Raji (cell line): Measurements from ENCODE around the gene LINC01488.

Experiments
- POLR2A ChIP-seq: IDR thresholded peaks from 2 replicates; pipeline ENCODE4 v1.6.1; 2011; ENCODE audit warnings: low read depth, low read length, control low read depth; ENCODE audit not compliant: insufficient read depth

Gene LINC01488

DNA sequence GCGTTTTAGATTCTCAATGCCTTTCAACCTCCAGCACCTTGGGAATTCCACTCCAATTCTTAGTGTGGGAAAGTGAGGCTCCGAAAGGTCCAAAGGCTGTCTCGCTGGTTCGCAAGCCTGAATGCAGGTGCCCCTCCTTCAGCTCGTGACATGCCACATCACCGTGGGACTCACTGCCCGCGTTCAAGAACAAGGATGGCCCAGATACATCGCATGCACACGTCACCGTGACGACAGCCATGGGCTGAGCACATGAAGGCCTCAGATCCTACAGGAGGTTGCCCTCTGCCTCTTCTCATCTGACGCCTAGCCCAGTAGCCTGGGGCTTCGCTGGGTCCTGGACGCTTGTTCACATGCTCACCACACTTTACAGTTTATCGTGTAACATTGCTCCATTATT lies 4.4 kb upstream of the LINC01488 start:
- no peak for TF ChIP-seq POLR2A

DNA sequence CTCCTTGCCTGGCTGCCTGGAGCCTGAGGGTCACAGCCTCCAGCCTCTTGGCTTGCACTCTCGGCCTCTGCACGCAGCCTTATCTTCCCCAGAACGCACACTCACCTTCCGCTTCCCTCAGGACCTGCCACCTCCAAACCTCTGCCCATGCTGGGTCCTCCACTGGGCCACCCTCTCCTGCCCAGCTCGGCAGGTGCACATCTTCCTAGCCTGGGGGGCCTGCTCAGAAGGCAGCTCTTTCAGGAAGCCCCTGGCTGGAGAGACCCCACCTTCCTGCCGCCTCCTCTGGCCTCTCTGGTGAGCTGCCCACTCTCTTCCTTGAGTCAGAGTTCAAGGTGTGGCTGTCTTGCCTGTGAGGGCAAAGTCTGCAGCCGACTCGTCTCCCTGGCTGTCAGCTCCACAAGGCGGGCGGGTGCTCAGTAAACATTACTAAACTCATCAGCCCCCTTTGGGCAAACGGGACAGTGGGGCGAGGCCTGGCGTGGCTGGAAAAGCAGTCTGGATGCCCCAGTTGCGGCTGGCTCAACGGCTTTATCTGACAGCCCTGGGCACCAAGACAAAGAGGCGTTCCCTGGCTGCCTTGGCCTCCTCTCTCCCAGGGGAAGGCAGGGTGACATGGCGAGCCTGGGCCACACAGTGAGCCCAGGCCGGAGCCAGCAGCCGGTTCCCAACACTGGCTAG lies 1.7 kb upstream of the LINC01488 start:
- no peak for TF ChIP-seq POLR2A

DNA sequence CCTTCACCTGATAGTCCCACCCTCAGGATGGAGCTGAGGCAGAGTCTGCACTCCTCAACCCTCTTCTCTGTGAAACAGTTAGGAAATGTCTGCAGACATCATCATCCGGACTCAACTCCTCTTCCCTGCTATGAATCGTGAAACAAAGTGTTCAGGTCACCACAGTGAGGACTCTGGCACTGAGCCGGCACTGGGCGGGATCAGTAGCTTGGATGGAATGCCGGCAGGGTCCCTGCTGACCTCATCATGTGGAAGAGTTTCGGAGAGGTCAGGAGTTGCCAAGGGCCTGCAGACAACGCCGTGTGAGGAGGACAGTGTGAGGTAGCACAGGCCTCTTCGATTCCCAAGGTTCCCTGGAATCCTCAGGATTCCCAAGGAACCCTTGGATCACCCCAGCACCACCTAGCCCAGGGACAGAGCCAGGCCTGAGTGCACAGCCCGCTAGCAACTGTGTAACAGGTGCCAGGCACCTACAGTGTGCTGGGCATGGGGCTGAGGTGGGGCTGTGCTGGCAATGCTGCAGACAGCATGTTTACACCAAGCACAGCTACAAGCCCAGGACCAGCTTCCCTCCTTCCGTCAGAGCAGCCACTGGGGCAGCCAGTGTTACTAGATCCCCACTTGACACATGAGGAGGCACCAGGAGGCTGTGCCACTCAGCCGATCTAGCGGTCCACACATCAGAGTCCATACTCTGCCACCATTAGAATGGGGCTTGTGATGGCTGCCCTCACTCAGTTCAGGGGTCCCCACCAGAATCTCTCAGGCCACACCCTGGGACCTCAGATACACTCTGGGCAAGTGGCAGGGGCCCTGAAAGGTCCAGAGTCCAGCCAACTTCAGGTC lies 693 bp upstream of the LINC01488 start:
- no peak for TF ChIP-seq POLR2A

DNA sequence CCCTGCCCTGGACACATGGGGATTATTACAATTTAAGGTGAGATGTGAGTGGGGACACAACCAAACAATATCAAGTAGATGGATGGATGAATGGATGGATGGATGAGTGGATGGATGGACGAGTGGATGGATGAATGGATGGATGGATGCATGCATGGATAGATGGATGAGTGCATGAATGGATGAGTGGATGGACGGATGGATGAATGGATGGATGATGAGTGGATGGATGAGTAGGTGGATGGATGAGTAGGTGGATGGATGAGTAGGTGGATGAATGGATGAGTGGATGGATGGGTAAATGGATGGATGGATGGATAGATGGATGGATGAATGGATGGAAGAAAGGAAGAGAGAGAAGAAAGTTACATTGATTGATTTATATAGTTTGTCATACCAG lies 859 bp downstream of the LINC01488 start:
- TF ChIP-seq POLR2A = no peak

DNA sequence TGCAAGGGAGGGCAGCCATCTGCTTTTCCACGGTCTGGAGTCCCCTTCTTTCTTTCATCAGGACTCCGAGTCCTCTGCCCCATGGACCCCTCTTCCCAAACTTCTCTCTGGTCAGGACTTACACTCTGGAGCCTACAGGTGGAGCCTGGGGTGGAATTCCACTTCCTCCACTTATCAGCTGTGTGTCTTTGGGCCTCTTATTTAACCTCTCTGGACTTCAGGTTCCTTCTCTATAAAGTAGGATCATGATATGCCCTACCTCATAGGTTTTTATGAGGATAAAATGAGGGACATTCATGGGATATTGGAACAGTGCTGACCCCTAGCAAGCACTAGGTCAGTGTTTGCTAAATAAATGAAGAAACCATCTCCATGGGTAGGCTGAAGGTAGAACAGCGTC lies 1.7 kb downstream of the LINC01488 start:
- TF ChIP-seq POLR2A = no peak

DNA sequence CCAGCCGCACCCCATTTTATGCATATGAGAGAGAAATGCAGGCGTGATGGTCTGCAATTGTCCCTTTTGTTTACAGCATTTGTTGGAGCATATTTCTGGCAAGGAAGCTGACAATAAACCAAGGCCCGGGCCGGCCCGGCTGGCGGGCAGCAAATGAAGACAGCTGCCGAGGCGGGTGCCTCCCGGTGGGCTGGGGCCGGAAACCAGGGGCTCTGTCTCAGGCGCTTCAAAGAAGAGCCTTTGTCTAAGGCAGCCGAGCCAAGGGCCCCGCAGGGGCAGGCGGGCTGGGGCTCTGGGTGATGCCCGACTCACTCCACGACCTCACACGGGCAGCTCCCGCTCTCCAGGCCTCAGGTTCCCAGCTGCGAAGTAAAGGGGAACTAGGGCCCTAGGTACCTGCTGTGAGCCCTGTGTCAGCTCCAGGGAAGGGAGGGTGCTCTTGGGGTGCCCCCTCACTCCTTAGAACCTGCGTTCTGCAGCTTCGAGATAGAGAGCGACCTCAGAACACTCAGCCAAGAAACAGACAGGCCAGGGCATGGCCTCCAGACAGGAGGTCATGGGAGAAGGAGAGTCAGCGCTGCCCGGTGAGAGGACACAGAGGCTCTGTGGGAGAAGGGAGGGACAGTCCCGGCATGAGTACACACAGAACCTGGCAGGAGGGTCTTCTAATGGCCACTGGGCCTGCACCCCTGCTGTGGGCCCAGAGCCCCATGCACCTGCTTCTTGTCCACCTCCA lies 2.4 kb downstream of the LINC01488 start:
- no peak for TF ChIP-seq POLR2A

DNA sequence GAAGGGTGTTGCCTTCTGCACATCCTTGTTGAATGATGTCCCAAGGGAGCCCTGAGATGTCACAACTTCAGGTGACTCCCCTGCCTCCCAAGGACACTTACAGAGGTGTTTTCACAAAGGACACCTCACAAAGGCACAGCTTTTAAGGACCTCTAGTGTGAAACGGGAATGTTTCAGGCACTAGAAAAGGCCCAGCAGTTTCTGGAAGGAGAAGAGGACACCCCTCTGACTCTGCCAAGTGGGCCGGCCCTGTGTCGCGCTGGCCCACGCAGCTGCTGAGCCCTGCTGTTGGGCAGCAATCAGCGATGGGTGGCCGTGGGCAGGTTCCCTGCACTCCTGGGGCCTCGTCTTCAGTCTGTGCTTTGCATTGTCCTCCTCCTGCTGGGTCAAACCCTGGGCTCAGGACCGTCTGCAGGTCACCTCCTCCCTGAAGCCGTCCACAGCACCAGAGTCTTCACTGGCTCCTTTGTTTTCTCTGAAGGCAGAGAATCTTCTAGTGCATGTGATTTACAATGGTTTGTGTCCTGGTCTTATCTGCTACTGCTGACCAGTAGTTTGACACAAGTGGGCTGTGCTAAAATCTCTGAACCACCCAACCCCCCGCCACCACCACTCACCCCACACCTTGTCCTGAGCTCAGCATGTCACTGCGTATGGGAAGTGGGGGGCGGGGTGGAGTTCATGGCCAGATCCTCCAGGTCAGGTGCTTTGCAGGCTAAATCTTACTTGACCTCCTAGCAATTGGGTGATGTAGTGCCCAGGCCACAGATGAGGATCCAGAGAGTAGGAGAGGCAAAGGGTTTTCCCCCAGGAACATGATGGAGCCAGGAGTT lies 3.2 kb downstream of the LINC01488 start:
- no peak for TF ChIP-seq POLR2A

DNA sequence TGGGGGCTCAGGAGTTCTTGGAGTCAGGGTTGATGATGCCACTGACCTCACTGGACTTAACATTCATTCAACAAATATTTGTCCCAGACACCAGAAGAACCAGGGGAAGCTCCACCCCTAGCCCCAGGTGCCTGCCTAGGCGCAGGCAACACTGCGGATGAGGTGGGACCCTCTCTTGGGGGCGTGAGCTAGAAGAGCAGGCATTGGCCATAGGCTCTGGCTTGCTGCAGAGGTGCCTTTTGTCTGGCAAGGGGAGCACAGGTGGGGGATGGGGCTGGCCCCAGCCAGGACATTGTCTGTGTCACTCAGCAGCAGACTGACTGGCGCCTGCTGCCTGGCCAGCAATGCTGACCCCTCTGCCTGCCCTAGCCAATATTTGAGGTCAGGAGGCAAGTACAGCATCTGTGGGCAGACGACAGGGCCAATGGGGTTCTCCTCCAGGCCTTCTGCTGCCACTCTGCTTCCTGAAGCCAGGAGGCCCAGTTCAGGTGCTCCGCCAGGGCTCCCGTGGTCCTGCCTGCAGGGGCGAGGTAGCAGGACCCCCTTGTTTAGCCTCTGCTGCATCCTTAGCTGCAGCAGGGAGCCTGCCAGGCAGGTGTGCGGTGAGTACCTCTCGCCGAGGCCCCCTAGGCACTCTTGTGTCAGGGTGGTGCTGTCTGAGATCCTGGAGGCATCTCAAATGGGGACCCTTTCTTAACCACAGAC lies 4.0 kb downstream of the LINC01488 start:
- no peak for TF ChIP-seq POLR2A

DNA sequence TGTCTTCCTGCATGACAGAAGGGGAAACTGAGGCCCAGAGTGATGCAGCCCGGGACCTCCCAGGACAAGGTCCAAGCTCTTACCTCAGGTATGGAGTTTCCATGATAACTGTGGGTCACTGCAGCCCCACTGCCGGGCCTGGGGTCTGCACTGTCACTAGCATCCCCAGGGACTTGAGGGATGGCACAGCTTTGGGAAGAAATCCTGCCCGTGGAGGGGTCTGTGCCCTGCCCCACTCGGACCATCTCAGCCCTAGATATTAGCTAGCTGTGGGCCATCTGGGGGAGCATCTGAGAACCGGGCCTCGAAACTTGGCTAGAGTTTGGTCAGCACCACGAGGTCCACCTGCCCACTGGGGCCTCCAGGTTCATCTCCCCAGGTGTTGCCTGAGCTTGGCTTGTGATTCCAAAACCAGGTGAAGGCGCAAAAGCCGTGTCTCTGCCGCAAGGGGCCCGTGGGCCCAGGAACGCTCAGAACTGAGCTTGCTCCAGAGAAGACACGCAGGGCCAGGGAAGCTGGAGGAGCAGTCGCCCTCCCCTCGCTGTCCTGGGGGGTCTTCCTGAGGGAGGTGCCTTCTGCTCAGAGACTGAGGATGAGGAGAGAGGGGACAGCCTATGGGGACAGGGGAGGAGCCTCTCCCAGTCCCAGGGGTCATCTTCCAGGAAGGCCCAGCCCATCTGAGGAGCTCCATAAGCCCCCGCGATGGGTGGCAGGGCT lies 4.8 kb downstream of the LINC01488 start:
- TF ChIP-seq POLR2A = no peak

DNA sequence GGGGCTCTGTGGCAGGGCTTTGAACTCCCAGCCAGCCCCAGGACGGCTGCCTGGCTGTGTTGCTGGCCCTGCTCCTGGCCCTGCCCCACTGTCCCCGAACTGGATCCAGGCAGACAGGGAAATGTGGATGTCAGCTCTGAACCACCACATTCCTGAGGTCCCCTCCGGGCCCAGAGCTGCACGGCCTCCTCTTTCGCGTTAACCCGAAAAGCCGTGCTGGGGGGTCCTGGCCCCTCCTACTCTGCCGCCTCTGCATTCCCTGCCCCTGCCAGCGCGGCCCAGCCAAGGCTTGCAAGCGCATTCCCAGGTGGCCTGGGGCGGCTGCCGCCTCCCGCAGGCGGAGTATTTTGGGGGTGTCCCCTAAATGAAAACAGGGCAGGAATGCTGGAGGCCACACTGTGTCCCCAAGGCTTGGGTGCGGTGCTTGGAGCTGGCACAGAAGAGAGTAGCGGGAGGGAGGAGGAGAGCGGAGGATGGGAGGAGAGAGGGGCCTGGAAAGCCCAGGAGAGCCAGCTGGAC lies 5.4 kb downstream of the LINC01488 start:
- no peak for TF ChIP-seq POLR2A

DNA sequence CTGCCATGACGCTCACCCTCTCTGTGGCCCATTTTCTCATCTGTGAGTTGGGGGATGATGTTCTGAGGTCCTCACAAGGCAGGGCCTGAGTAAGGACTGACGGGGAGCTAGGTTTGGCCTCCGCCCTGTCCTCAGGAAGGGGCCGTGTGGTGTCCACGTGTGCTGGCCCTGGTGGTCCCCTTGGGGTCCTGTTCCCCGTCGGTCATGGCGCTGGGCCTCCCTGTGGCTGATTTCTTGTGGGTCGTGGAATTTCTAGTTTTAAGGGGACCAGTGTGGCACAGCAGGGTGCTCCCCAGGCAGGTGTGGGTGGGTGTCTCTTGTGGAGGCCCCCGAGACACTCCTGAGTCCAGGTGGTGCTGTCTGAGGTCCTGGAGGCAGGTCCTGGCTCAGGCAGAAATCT lies 5.9 kb downstream of the LINC01488 start:
- TF ChIP-seq POLR2A = no peak

DNA sequence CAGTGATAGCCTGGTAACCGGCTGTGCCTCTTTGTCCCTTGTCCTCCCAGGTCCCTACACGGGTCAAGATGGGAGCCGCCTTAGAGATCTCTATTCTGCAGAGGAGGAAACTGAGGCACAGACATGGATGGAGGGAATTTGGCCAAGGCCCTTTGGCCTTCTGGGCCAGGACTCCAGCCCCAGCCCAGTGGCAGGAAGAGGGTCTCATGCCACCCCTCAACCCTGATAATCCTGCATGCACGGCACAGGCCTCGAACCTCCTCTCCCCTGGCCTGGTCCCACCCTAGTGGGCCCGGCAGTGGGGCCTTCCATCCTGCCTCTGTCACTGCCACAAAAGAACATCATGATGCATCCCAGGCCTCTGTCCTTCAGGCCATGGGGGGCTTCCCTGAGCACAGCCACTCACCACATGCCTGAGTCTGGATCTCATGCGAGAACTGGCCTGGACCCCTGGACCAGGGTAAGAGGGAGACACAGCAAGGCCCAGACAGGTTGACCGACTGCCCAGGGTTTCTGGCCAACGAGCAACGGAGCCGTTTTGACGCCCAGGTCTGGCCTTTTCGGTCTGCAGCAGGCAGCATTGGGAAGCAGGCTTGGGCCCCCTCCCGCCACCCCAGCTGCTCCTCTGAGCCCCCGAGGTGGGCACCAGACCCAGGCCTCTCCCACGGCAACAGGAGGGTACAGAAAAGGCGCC lies 6.5 kb downstream of the LINC01488 start:
- TF ChIP-seq POLR2A = no peak

DNA sequence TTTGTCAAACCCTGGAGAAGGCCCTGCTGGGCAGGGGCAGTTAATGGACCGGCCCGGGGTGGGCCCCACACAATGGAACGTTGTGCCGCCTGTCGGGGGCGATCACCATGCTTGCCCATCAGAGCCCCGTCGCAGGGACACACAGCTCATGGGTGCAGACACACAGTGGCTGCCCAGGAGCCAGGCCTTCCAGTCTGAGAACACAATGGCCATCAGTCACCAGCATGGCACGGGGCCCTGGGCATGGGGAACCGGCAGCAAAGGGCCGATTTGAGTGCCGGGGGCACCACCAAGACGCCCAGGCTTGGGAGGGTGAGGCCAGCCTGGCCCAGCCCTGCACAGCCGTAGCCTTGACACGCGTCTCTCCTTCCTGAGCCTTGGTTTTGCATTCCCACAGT lies 7.1 kb downstream of the LINC01488 start:
- no peak for TF ChIP-seq POLR2A
